NB4 (cell line): ENCODE data around the gene PKNOX2.

Source experiments
- DNase-seq: peaks from one replicate; pipeline ENCODE4 v3.0.0; 2010; ENCODE audit warnings: low read depth
- H3K4me3 ChIP-seq: one replicate; pipeline ENCODE4 v1.5.1; 2011; ENCODE audit warnings: mild to moderate bottlenecking, low read depth, low read length, moderate library complexity
- MYC ChIP-seq: IDR thresholded peaks from 2 replicates; pipeline ENCODE4 v1.6.1; 2011; ENCODE audit warnings: low read depth, low read length
- POLR2A ChIP-seq: IDR thresholded peaks from 2 replicates; pipeline ENCODE4 v1.6.1; 2011; ENCODE audit warnings: mild to moderate bottlenecking; ENCODE audit not compliant: insufficient read length; ENCODE audit errors: extremely low read depth
- TF ChIP-seq, protein P1 (sequence below): IDR thresholded peaks from one replicate; pipeline ENCODE4 v1.5.1; 2012; ENCODE audit warnings: low read depth, low read length
- TF ChIP-seq, protein P2 (sequence below): IDR thresholded peaks from 2 replicates; pipeline ENCODE4 v1.6.1; 2011; ENCODE audit warnings: low read depth, low read length

The PKNOX2 gene

GRCh38 chr11:125375146-125375545 is 210.6 kb downstream of the PKNOX2 start:
- H3K4me3 ChIP-seq, result no peak overlapping the region
- DNase-seq, result no peak
- TF ChIP-seq MYC (no peak), POLR2A (no peak)
- TF ChIP-seq, protein P1, sequence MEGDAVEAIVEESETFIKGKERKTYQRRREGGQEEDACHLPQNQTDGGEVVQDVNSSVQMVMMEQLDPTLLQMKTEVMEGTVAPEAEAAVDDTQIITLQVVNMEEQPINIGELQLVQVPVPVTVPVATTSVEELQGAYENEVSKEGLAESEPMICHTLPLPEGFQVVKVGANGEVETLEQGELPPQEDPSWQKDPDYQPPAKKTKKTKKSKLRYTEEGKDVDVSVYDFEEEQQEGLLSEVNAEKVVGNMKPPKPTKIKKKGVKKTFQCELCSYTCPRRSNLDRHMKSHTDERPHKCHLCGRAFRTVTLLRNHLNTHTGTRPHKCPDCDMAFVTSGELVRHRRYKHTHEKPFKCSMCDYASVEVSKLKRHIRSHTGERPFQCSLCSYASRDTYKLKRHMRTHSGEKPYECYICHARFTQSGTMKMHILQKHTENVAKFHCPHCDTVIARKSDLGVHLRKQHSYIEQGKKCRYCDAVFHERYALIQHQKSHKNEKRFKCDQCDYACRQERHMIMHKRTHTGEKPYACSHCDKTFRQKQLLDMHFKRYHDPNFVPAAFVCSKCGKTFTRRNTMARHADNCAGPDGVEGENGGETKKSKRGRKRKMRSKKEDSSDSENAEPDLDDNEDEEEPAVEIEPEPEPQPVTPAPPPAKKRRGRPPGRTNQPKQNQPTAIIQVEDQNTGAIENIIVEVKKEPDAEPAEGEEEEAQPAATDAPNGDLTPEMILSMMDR, result no peak
- TF ChIP-seq, protein P2, sequence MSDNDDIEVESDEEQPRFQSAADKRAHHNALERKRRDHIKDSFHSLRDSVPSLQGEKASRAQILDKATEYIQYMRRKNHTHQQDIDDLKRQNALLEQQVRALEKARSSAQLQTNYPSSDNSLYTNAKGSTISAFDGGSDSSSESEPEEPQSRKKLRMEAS, result no peak

- no peak overlapping the region for H3K4me3 ChIP-seq
- TF ChIP-seq, protein P2, result no peak
- TF ChIP-seq POLR2A (no peak), MYC (no peak)
- TF ChIP-seq, protein P1, result no peak
- no peak for DNase-seq
Observed at GRCh38 chr11:125376117-125376516, 211.6 kb downstream of the PKNOX2 start.

GRCh38 chr11:125376856-125377255 is 212.3 kb downstream of the PKNOX2 start:
- no peak for DNase-seq
- H3K4me3 ChIP-seq, result no peak overlapping the region
- TF ChIP-seq MYC, result no peak

- no peak overlapping the region for H3K4me3 ChIP-seq
- TF ChIP-seq MYC (no peak), POLR2A (no peak)
- TF ChIP-seq, protein P2, result no peak
- TF ChIP-seq, protein P1, result no peak
- DNase-seq, result no peak
Observed at GRCh38 chr11:125378083-125378482, 213.5 kb downstream of the PKNOX2 start.

DNA sequence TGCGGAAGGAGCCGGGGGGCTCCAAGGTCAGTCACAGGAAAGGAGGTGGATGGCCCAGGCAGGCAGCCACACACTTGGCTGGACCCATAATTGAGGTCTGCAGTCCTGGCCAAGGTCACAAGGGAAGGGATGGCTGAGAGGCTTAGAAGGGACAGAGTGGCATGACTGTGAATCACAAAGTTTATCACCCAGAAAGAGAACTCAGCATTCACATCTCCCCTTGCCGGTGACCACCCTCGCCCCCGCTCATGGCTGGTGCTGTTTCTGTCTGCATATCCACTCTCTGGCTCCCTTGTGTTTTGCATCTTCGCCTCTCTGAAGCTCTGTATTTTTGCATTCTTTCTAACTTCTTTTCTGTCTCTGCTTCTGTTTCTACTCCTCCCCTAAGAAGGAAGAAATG is 214.0 kb downstream of the PKNOX2 start:
- H3K4me3 ChIP-seq, result no peak overlapping the region
- TF ChIP-seq, protein P1, result no peak
- TF ChIP-seq MYC, result no peak
- TF ChIP-seq, protein P2, result no peak
- no peak for TF ChIP-seq POLR2A
- DNase-seq, result no peak

GRCh38 chr11:125379565-125379964 is 215.0 kb downstream of the PKNOX2 start:
- no peak for TF ChIP-seq MYC
- TF ChIP-seq, protein P2, result no peak
- no peak for TF ChIP-seq POLR2A
- TF ChIP-seq, protein P1, result no peak
- DNase-seq, result no peak
- no peak overlapping the region for H3K4me3 ChIP-seq
